Stimulated activated CD8-positive, alpha-beta memory T cell treated with anti-CD3 and anti-CD28 coated beads, Interleukin-7, amount 100 ng/mL, for 48 hours (primary cell): Measurements from ENCODE around the gene GRIA4.
"Not testable (repeated sequence)": the region's sequence is repeated elsewhere in the genome, so short reads cannot be mapped to it uniquely, and the experiment has no call there.

Experiments
- DNase-seq, 2 donors: peaks; one replicate each; pipeline ENCODE4 v3.0.0-alpha.2; 2020; ENCODE audit warnings: low read depth in 1 of 2; ENCODE audit errors: extremely low read depth in 1 of 2

Gene GRIA4

GRCh38 chr11:105856954-105857353 is 247.1 kb downstream of the GRIA4 start:
- no peak for DNase-seq

- DNase-seq: no peak
These were observed 247.9 kb downstream of the GRIA4 start for GRCh38 chr11:105857728-105858127.

GRCh38 chr11:105858841-105859240 is 249.0 kb downstream of the GRIA4 start:
- DNase-seq: no peak

GRCh38 chr11:105860105-105860504 is 250.2 kb downstream of the GRIA4 start:
- DNase-seq: no peak

- no peak for DNase-seq
These were observed 251.4 kb downstream of the GRIA4 start for GRCh38 chr11:105861225-105861624.

GRCh38 chr11:105862736-105863367 is 253.0 kb downstream of the GRIA4 start:
- DNase-seq: no peak

- DNase-seq: no peak
These were observed 253.7 kb downstream of the GRIA4 start for GRCh38 chr11:105863523-105863922.

GRCh38 chr11:105867742-105868141 is 257.9 kb downstream of the GRIA4 start:
- DNase-seq: no peak

- DNase-seq: no peak
These were observed 259.0 kb downstream of the GRIA4 start for GRCh38 chr11:105868762-105869285.

- DNase-seq: no peak
These were observed 260.7 kb downstream of the GRIA4 start for GRCh38 chr11:105870516-105871113.

- no peak for DNase-seq
These were observed 268.6 kb downstream of the GRIA4 start for GRCh38 chr11:105878510-105878909.

- DNase-seq: not testable (repeated sequence)
These were observed 269.1 kb downstream of the GRIA4 start for GRCh38 chr11:105878927-105879326.

GRCh38 chr11:105881027-105881426 is 271.2 kb downstream of the GRIA4 start:
- DNase-seq: no peak

GRCh38 chr11:105884436-105884835 is 274.6 kb downstream of the GRIA4 start:
- no peak for DNase-seq

GRCh38 chr11:105891685-105892084 is 281.8 kb downstream of the GRIA4 start:
- DNase-seq: no peak

GRCh38 chr11:105897161-105897560 is 287.3 kb downstream of the GRIA4 start:
- DNase-seq: no peak

GRCh38 chr11:105899772-105900171 is 289.9 kb downstream of the GRIA4 start:
- DNase-seq: no peak

GRCh38 chr11:105900515-105901035 is 290.7 kb downstream of the GRIA4 start:
- DNase-seq: no peak

GRCh38 chr11:105903113-105903512 is 293.2 kb downstream of the GRIA4 start:
- no peak for DNase-seq

GRCh38 chr11:105906517-105906916 is 296.6 kb downstream of the GRIA4 start:
- DNase-seq: no peak

GRCh38 chr11:105907319-105907718 is 297.4 kb downstream of the GRIA4 start:
- no peak for DNase-seq

- DNase-seq: no peak
These were observed 300.3 kb downstream of the GRIA4 start for GRCh38 chr11:105910095-105910715.
